Mucosa of descending colon (tissue), 3 donors: ENCODE measurements around the gene UNC5B. TPM values are rescaled to one million over a fixed set of nuclear protein-coding genes. Genes with fewer than 3 reads are reported as not detected.
A peak's percentile ranks its signal among the peaks of the same experiment; 100 is the strongest.

ENCODE experiments used
- ATAC-seq: fragments of 200-7000 bp; cut with Tn5 transposase; one replicate; pipeline ENCODE4 v1.9.1; 2020; ENCODE audit warnings: mild to moderate bottlenecking, moderate library complexity
- DNase-seq, 3 donors: peaks; one replicate each; pipeline ENCODE4 v3.0.0-alpha.2; 2020
- H3K36me3 ChIP-seq: fragments of 200-600 bp; one replicate; pipeline ENCODE4 v1.8.0; 2021; ENCODE audit warnings: low read depth, mild to moderate bottlenecking
- H3K4me1 ChIP-seq: fragments of 200-600 bp; one replicate; pipeline ENCODE4 v1.8.0; 2021; ENCODE audit warnings: low read depth, mild to moderate bottlenecking
- H3K4me3 ChIP-seq: fragments of 200-600 bp; one replicate; pipeline ENCODE4 v1.8.0; 2021; ENCODE audit warnings: mild to moderate bottlenecking
- H3K9me3 ChIP-seq: fragments of 200-600 bp; one replicate; pipeline ENCODE4 v1.8.0; 2021; ENCODE audit warnings: mild to moderate bottlenecking
- CTCF ChIP-seq: fragments of 200-600 bp; IDR thresholded peaks from one replicate; pipeline ENCODE4 v1.8.0; 2022; ENCODE audit warnings: antibody characterized with exemption, mild to moderate bottlenecking
- intact Hi-C, 2 donors: fragments of 100-400 bp; cut with DNase I in 1 of 2; cut with micrococcal nuclease in 1 of 2; formaldehyde crosslinking; loops; one replicate each; pipeline versions ENCODE4 v1.11.0 to v1.11.1; 2022; cut with DNase I, micrococcal nuclease
- total RNA-seq, 3 donors: library from RNA; stranded (reverse); fragmentation: NEBNext Ultra II Directional in 2 of 3; extraction: Animal tissue kit (Norgen Biotek cat#: 25700) in 2 of 3; gene quantifications; one replicate each; pipeline versions ENCODE4 v1.2.1 to v1.2.4, GENCODE V29; 2021 to 2023
- donor health status: DM: no; HTN: no; CAD: no; lungs with moderate emphysema.
- donor health status: DM: no; HTN: no; CAD: no.
- donor health status: DM: no; HTN: yes; CAD: no.

UNC5B gene
- total RNA-seq, 3 donors from 2014 or later: 11.0 to 17.4 (median 11.4) TPM

- intact Hi-C loops: no loop called here
- TF ChIP-seq CTCF: no peak
- Histone ChIP-seq H3K4me1 (peaks cover 11% of the 10 kb centered on the region), H3K36me3 (no peaks in the 10 kb centered on the region), H3K4me3 (no peak overlapping the region), H3K9me3 (no peaks in the 10 kb centered on the region)
- ATAC-seq (no peak), DNase-seq (peak in 1 of 3 donors; percentile 17)
Measured at GRCh38 chr10:71231206-71231605, 18.8 kb downstream of the UNC5B start.

- peak; percentile 27 to 69 (median 52) for DNase-seq
- intact Hi-C loops: no loop called here
Measured at GRCh38 chr10:71232089-71232998, 20.0 kb downstream of the UNC5B start.

GRCh38 chr10:71233482-71233892 lies 21.1 kb downstream of the UNC5B start:
- TF ChIP-seq CTCF: no peak
- peak; percentile 44 to 62 (median 54) for DNase-seq
- Histone ChIP-seq H3K4me1 (peaks cover 11% of the 10 kb centered on the region), H3K36me3 (no peaks in the 10 kb centered on the region), H3K9me3 (no peaks in the 10 kb centered on the region), H3K4me3 (no peak overlapping the region)
- ATAC-seq: peak; percentile 55
- intact Hi-C loops: no loop called here

More at GRCh38 chr10:71232089-71232998, 20.0 kb downstream of the UNC5B start:
- no peak for TF ChIP-seq CTCF
- peak; percentile 19 for ATAC-seq
- Histone ChIP-seq H3K9me3 (no peaks in the 10 kb centered on the region), H3K4me3 (no peak overlapping the region), H3K4me1 (peaks cover 11% of the 10 kb centered on the region), H3K36me3 (no peaks in the 10 kb centered on the region)

- H3K9me3 ChIP-seq: no peaks in the 10 kb centered on the region
- TF ChIP-seq CTCF: no peak
- peak; percentile 22 to 42 (median 30) for DNase-seq
- H3K4me3 ChIP-seq: no peak overlapping the region
- ATAC-seq: no peak
- H3K36me3 ChIP-seq: no peaks in the 10 kb centered on the region
- intact Hi-C loops: no loop called here
- peaks cover 11% of the 10 kb centered on the region for H3K4me1 ChIP-seq
Measured at GRCh38 chr10:71234004-71234894, 21.9 kb downstream of the UNC5B start.

- Histone ChIP-seq H3K36me3 (no peaks in the 10 kb centered on the region), H3K9me3 (no peaks in the 10 kb centered on the region), H3K4me3 (no peak overlapping the region), H3K4me1 (peaks cover 11% of the 10 kb centered on the region)
- intact Hi-C loops: no loop called here
- no peak for TF ChIP-seq CTCF
- DNase-seq (peak; percentile 35 to 66 (median 41)), ATAC-seq (peak; percentile 42)
Measured at GRCh38 chr10:71234970-71235685, 22.8 kb downstream of the UNC5B start.
